ENCODE measurements around the gene DPP4. TPM values are rescaled to one million over a fixed set of nuclear protein-coding genes. Genes with fewer than 3 reads are reported as not detected.

The DPP4 gene
- total and polyA plus RNA-seq, 11 donors = 3.4 to 16.1 (median 7.4) TPM

GRCh38 chr2:161997916-161998471 is 76.0 kb downstream of the DPP4 start:
- DNase-seq (no peak), ATAC-seq (no peak)
- TF ChIP-seq, protein P1, sequence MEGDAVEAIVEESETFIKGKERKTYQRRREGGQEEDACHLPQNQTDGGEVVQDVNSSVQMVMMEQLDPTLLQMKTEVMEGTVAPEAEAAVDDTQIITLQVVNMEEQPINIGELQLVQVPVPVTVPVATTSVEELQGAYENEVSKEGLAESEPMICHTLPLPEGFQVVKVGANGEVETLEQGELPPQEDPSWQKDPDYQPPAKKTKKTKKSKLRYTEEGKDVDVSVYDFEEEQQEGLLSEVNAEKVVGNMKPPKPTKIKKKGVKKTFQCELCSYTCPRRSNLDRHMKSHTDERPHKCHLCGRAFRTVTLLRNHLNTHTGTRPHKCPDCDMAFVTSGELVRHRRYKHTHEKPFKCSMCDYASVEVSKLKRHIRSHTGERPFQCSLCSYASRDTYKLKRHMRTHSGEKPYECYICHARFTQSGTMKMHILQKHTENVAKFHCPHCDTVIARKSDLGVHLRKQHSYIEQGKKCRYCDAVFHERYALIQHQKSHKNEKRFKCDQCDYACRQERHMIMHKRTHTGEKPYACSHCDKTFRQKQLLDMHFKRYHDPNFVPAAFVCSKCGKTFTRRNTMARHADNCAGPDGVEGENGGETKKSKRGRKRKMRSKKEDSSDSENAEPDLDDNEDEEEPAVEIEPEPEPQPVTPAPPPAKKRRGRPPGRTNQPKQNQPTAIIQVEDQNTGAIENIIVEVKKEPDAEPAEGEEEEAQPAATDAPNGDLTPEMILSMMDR (IDR thresholded peaks at IDR 0.05) = no peak
- no peak for TF ChIP-seq POLR2A (IDR thresholded peaks at IDR 0.05)
- no peak overlapping the region for H3K4me3 ChIP-seq
- peaks cover 0 to 20% (median 0%) of the 10 kb centered on the region in 9 donors for H3K36me3 ChIP-seq
- 70 to 78% (median 77%) methylated on average over 9 of the region's 9 CpGs for WGBS, 4 donors
- no peak overlapping the region for H3K27ac ChIP-seq
- peaks cover 0 to 15% (median 0%) of the 10 kb centered on the region in 12 donors for H3K4me1 ChIP-seq
- intact Hi-C loops (cut with DNase I) = no loop called here
- no peaks in the 10 kb centered on the region for H3K9me3 ChIP-seq
- H3K27me3 ChIP-seq = no peaks in the 10 kb centered on the region

- DNase-seq = no peak
- intact Hi-C loops (cut with DNase I) = no loop called here
- Histone ChIP-seq H3K36me3 (peaks cover 0 to 18% (median 0%) of the 10 kb centered on the region in 9 donors), H3K27me3 (no peaks in the 10 kb centered on the region), H3K27ac (no peak overlapping the region), H3K4me1 (peaks cover 0 to 15% (median 0%) of the 10 kb centered on the region in 12 donors), H3K4me3 (no peak overlapping the region), H3K9me3 (no peaks in the 10 kb centered on the region)
- TF ChIP-seq, protein P1 (IDR thresholded peaks at IDR 0.05) = no peak
- no peak for TF ChIP-seq POLR2A (IDR thresholded peaks at IDR 0.05)
- ATAC-seq = no peak
These were observed 78.4 kb downstream of the DPP4 start for GRCh38 chr2:161995553-161996016.

DNA sequence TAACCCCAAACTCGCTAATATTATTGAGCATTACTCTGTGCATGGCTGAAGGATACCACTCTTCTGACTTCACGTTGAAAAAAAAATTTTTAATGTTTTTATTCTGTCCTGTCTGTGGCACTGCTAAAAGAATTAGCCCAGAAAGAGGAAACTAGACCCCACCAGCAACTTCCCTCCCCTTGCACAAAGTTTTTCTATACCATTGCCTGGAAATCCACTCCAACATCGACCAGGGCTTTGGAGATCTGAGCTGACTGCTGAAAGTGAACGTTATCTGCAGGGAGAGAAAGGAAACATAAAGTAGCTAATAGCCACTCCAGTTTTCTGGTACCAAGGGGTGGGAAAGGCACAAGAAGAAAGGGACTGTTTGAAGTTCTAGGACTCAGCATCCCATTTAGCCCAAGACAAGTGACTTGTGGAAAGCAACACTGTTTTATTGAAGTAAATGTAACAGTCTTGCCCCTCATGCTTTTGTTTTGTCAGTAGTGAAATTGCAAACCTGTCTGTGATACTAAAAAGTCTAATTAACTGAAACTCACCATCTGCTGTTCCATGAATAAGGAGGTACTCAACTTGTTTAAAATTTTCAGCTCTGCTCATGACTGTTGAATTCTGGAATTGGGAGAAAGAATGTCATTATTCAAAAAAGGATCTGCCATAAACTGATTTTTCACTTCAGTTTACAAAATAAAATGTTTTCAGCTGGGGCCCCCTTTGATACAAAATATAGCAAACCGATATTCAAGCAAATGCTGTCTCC is 79.1 kb downstream of the DPP4 start:
- no peak overlapping the region for H3K4me3 ChIP-seq
- H3K9me3 ChIP-seq = no peaks in the 10 kb centered on the region
- H3K27ac ChIP-seq = no peak overlapping the region
- peaks cover 0 to 15% (median 0%) of the 10 kb centered on the region in 12 donors for H3K4me1 ChIP-seq
- H3K27me3 ChIP-seq = no peaks in the 10 kb centered on the region
- TF ChIP-seq POLR2A (IDR thresholded peaks at IDR 0.05) = no peak
- TF ChIP-seq, protein P1 (IDR thresholded peaks at IDR 0.05) = no peak
- WGBS, 4 donors = 49 to 67% (median 62%) methylated on average over 5 of the region's 5 CpGs
- H3K36me3 ChIP-seq = peaks cover 0 to 18% (median 0%) of the 10 kb centered on the region in 9 donors
- ATAC-seq (no peak), DNase-seq (no peak)
- intact Hi-C loops (cut with DNase I) = no loop called here

- TF ChIP-seq POLR2A (IDR thresholded peaks at IDR 0.05) = no peak
- TF ChIP-seq, protein P1 (IDR thresholded peaks at IDR 0.05) = no peak
- no peaks in the 10 kb centered on the region for H3K27me3 ChIP-seq
- peaks cover 0 to 18% (median 0%) of the 10 kb centered on the region in 9 donors for H3K36me3 ChIP-seq
- H3K4me3 ChIP-seq = no peak overlapping the region
- peaks cover 0 to 15% (median 0%) of the 10 kb centered on the region in 12 donors for H3K4me1 ChIP-seq
- intact Hi-C loops (cut with DNase I) = no loop called here
- WGBS, 4 donors = 52 to 70% (median 56%) methylated on average over 3 of the region's 3 CpGs
- ATAC-seq (no peak), DNase-seq (no peak)
- H3K9me3 ChIP-seq = no peaks in the 10 kb centered on the region
- peak overlapping the region in 1 of 12 donors; percentile 69 for H3K27ac ChIP-seq
These were observed 81.5 kb downstream of the DPP4 start for GRCh38 chr2:161992531-161992930.
